ENCODE results near the gene FIGN.

GRCh38 chr2:163692081-163692480, 43.7 kb downstream of the FIGN start:
- TF ChIP-seq SIX5 (IDR thresholded peaks at IDR 0.05; ENCODE audit: low read depth, low read length, severe bottlenecking) (no peak), REST (IDR thresholded peaks at IDR 0.05; ENCODE audit: low read depth, low read length) (no peak), NFIC (IDR thresholded peaks at IDR 0.05; ENCODE audit: low read depth, low read length) (no peak), CTCF (IDR thresholded peaks at IDR 0.05 in 2 of 3, conservative IDR thresholded peaks at IDR 0.05 in 1 of 3; ENCODE audit: control insufficient read depth in 2 of 3, extremely low read depth in 1 of 3, insufficient read depth in 1 of 3, low read depth in 3 of 3, low read length in 3 of 3) (no peak), MXI1 (IDR thresholded peaks at IDR 0.05; ENCODE audit: low read depth, low read length) (no peak), SP1 (IDR thresholded peaks at IDR 0.05; ENCODE audit: low read depth, low read length) (no peak), KDM1A (IDR thresholded peaks at IDR 0.05; ENCODE audit: borderline replicate concordance) (no peak), SREBF2 (IDR thresholded peaks at IDR 0.05; ENCODE audit: low read length) (no peak), NFYB (IDR thresholded peaks at IDR 0.05; ENCODE audit: insufficient read depth, low read depth, low read length) (no peak), ELK1 (IDR thresholded peaks at IDR 0.05; ENCODE audit: low read depth, low read length) (no peak), SMC3 (IDR thresholded peaks at IDR 0.05; ENCODE audit: borderline replicate concordance, low read length) (no peak), CREB1 (IDR thresholded peaks at IDR 0.05; ENCODE audit: low read depth) (no peak), TAF1 (IDR thresholded peaks at IDR 0.05; ENCODE audit: borderline replicate concordance, low read depth, low read length) (no peak), NKRF (conservative IDR thresholded peaks at IDR 0.05) (no peak)
